IMR-90 (cell line): ENCODE measurements around the gene FABP6. TPM values are rescaled to one million over a fixed set of nuclear protein-coding genes. Genes with fewer than 3 reads are reported as not detected.
"Not testable (repeated sequence)": the region's sequence is repeated elsewhere in the genome, so short reads cannot be mapped to it uniquely, and the experiment has no call there.

Experiments
- ATAC-seq: fragments of 200-7000 bp; cut with Tn5 transposase; 2 replicates; pipeline ENCODE4 v1.9.1; 2020; ENCODE audit warnings: low read depth, mild to moderate bottlenecking, moderate library complexity
- BruUV-seq: library from RNA; stranded (reverse); fragments of 400-500 nt; replicated peaks from 2 replicates; lab custom pipeline; 2021; lab: Mats Ljungman, UMichigan
- CTCF ChIA-PET: fragments of 300-600 bp; formaldehyde crosslinking; extraction: SDS; loops from one replicate; lab custom pipeline; 2021; ENCODE audit warnings: antibody characterized with exemption; lab: Yijun Ruan, JAX
- POLR2A ChIA-PET: fragments of 300-600 bp; sonication (Branson Sonifier 250); formaldehyde crosslinking; loops from one replicate; lab custom pipeline; 2022; ENCODE audit warnings: antibody characterized with exemption; ENCODE audit not compliant: unreplicated experiment; lab: Charles Lee
- DNase-seq: peaks from one replicate; pipeline ENCODE4 v3.0.0; 2013
- H2AFZ ChIP-seq: replicated peaks from 2 replicates; pipeline ENCODE3; 2013; ENCODE audit warnings: low read length, mild to moderate bottlenecking; ENCODE audit not compliant: poor library complexity
- H2AK5ac ChIP-seq: 2 replicates; pipeline ENCODE4 v1.6.1; 2013; ENCODE audit warnings: low read depth, low read length, inconsistent platforms
- H2AK9ac ChIP-seq: replicated peaks from 2 replicates; pipeline ENCODE3; 2013; ENCODE audit warnings: mild to moderate bottlenecking, low read depth, low read length, moderate library complexity; ENCODE audit not compliant: poor library complexity
- H2BK120ac ChIP-seq: 2 replicates; pipeline ENCODE4 v1.6.1; 2013; ENCODE audit warnings: low read depth, low read length, inconsistent platforms
- H2BK15ac ChIP-seq: 3 replicates; pipeline ENCODE4 v1.6.1; 2013; ENCODE audit warnings: low read depth, low read length, inconsistent platforms
- H2BK20ac ChIP-seq: 2 replicates; pipeline ENCODE4 v1.6.1; 2013; ENCODE audit warnings: low read depth, mild to moderate bottlenecking, inconsistent platforms, low read length, moderate library complexity
- H2BK5ac ChIP-seq: 2 replicates; pipeline ENCODE4 v1.6.1; 2013; ENCODE audit warnings: mild to moderate bottlenecking, low read depth, low read length, inconsistent platforms; ENCODE audit not compliant: poor library complexity, severe bottlenecking
- H3K14ac ChIP-seq: replicated peaks from 2 replicates; pipeline ENCODE4 v1.6.1; 2013; ENCODE audit warnings: low read depth, low read length, inconsistent platforms
- H3K18ac ChIP-seq: 2 replicates; pipeline ENCODE4 v1.6.1; 2013; ENCODE audit warnings: low read depth, low read length, control low read depth
- H3K23ac ChIP-seq: 2 replicates; pipeline ENCODE4 v1.6.1; 2013; ENCODE audit warnings: low read depth, low read length, inconsistent platforms
- H3K27ac ChIP-seq: 2 replicates; pipeline ENCODE4 v1.5.1; 2013; ENCODE audit warnings: mild to moderate bottlenecking, control low read depth, low read length; ENCODE audit not compliant: insufficient read depth
- H3K27me3 ChIP-seq: 2 replicates; pipeline ENCODE4 v1.6.1; 2013; ENCODE audit warnings: low read length; ENCODE audit not compliant: control insufficient read depth, insufficient read depth
- H3K36me3 ChIP-seq: 2 replicates; pipeline ENCODE4 v1.6.1; 2013; ENCODE audit warnings: low read length, mixed read lengths; ENCODE audit not compliant: control insufficient read depth, insufficient read depth
- H3K4ac ChIP-seq: 2 replicates; pipeline ENCODE4 v1.6.1; 2013; ENCODE audit warnings: low read depth, low read length, inconsistent platforms
- H3K4me1 ChIP-seq: 2 replicates; pipeline ENCODE4 v1.6.1; 2013; ENCODE audit warnings: low read length, mixed read lengths; ENCODE audit not compliant: control insufficient read depth, insufficient read depth
- H3K4me2 ChIP-seq: 2 replicates; pipeline ENCODE4 v1.6.1; 2013; ENCODE audit warnings: low read depth, mild to moderate bottlenecking, control low read depth, low read length, moderate library complexity
- H3K4me3 ChIP-seq: 2 replicates; pipeline ENCODE4 v1.5.1; 2013; ENCODE audit warnings: low read depth, mild to moderate bottlenecking, control low read depth, low read length, moderate library complexity; ENCODE audit not compliant: insufficient read depth
- H3K56ac ChIP-seq: 2 replicates; pipeline ENCODE4 v1.6.1; 2013; ENCODE audit warnings: low read length, inconsistent platforms; ENCODE audit not compliant: insufficient read depth; ENCODE audit errors: extremely low read depth
- H3K79me1 ChIP-seq, 2 experiments: 2 replicates each; pipeline ENCODE4 v1.6.1; 2013; ENCODE audit warnings: low read length in 2 of 2, inconsistent platforms in 1 of 2, low read depth in 1 of 2
- H3K9ac ChIP-seq: 2 replicates; pipeline ENCODE4 v1.6.1; 2013; ENCODE audit warnings: low read depth, low read length, control low read depth
- H3K9me1 ChIP-seq: 2 replicates; pipeline ENCODE4 v1.6.1; 2013; ENCODE audit warnings: low read length, inconsistent platforms; ENCODE audit not compliant: insufficient read depth
- H3K9me3 ChIP-seq: 2 replicates; pipeline ENCODE4 v1.6.1; 2013; ENCODE audit warnings: low read length; ENCODE audit not compliant: control insufficient read depth, insufficient read depth
- H4K20me1 ChIP-seq: 2 replicates; pipeline ENCODE4 v1.6.1; 2013; ENCODE audit warnings: low read length, inconsistent platforms; ENCODE audit not compliant: insufficient read depth
- H4K5ac ChIP-seq: 2 replicates; pipeline ENCODE4 v1.6.1; 2013; ENCODE audit warnings: mild to moderate bottlenecking, low read depth, low read length, control low read depth
- H4K8ac ChIP-seq, 2 experiments: 2 replicates each; pipeline ENCODE4 v1.6.1; 2013; ENCODE audit warnings: low read depth in 2 of 2, low read length in 2 of 2, control low read depth in 1 of 2, inconsistent platforms in 1 of 2
- H4K91ac ChIP-seq: 2 replicates; pipeline ENCODE4 v1.6.1; 2013; ENCODE audit warnings: low read depth, low read length, inconsistent platforms; ENCODE audit not compliant: insufficient read depth
- WGBS, 2 experiments: methylation state at CpG; one replicate each; pipeline versions ENCODE4 v1.1.5 to v1.1.7; 2013; ENCODE audit warnings: missing lambda C conversion rate in 2 of 2; ENCODE audit not compliant: insufficient read length in 1 of 2; ENCODE audit errors: extremely low coverage in 2 of 2; 5-methylcytosine and 5-hydroxymethylcytosine counted together
- dilution Hi-C: fragments of 300-500 bp; cut with HindIII; formaldehyde crosslinking; loops from one replicate; pipeline ENCODE4 v1.14.3; 2018; ENCODE audit warnings: low sequenced_read_pairs; ENCODE audit not compliant: unreplicated experiment
- in situ Hi-C: fragments of 300-500 bp; cut with MboI; formaldehyde crosslinking; loops from 3 replicates; pipeline ENCODE4 v1.14.3; 2019; ENCODE audit warnings: low sequenced_read_pairs, inconsistent platforms, mixed read lengths
- intact Hi-C: fragments of 100-400 bp; cut with micrococcal nuclease; formaldehyde crosslinking; loops from 2 replicates; pipeline ENCODE4 v1.10.0; 2022
- polyA plus RNA-seq, 3 experiments: library from polyadenylated mRNA; depleted of rRNA; stranded (reverse); fragments of >200 nt; gene quantifications; 2 replicates each; pipeline ENCODE4 v1.2.3, GENCODE V29; 2012; ENCODE audit warnings: low replicate concordance in 1 of 3
- total RNA-seq: library from RNA; depleted of rRNA; stranded (reverse); fragments of >200 nt; gene quantifications from 2 replicates; pipeline ENCODE4 v1.2.3, GENCODE V29; 2012

Gene FABP6
- total and polyA plus RNA-seq, 2 of the 4 experiments (the other 2 are of a cell fraction) = not detected

DNA sequence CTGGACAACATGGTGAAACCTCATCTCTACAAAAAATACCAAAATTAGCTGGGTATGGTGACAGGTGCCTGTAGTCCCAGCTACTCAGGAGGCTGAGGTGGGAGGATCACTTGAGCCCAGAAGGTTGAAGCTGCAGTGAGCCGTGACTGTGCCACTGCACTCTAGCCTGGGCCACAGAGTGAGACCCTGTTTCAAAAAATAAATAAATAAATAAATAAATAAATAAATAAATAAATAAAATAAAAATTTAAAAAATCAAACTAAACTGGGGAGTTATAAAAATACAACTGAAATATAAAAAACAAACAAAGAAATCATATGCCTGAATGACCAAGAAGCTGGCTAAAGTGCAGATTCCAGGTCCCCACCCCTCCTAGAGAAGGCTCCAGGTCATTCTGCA is 20.3 kb downstream of the FABP6 start:
- H3K18ac ChIP-seq, H2BK5ac ChIP-seq, H3K27me3 ChIP-seq, H3K9me3 ChIP-seq, H4K91ac ChIP-seq, H2AFZ ChIP-seq, H3K23ac ChIP-seq, H3K14ac ChIP-seq, H2BK120ac ChIP-seq, in situ Hi-C loops, H3K56ac ChIP-seq, H2AK5ac ChIP-seq, H3K4me1 ChIP-seq, CTCF ChIA-PET, intact Hi-C loops, H3K9ac ChIP-seq, H3K4ac ChIP-seq, H3K4me3 ChIP-seq, DNase-seq, dilution Hi-C loops, H4K5ac ChIP-seq, H3K4me2 ChIP-seq, BruUV-seq, H2BK20ac ChIP-seq, ATAC-seq, H3K27ac ChIP-seq, H3K9me1 ChIP-seq, H3K79me1 ChIP-seq, H2AK9ac ChIP-seq, H2BK15ac ChIP-seq, H4K8ac ChIP-seq, H4K20me1 ChIP-seq: not testable (repeated sequence)
- no CpG with 5 or more reads among the region's 1 CpG for WGBS, 2 experiments
- POLR2A ChIA-PET = interaction anchor here (0.5 kb wide), 1 partner anchor 24 kb away, joined by 4 read pairs; no protein-coding TSS in a partner anchor
- peaks cover 15% of the 10 kb centered on the region for H3K36me3 ChIP-seq
